Spinal cord (tissue), 10 donors: ENCODE measurements around the gene GPX8. TPM values are rescaled to one million over a fixed set of nuclear protein-coding genes. Genes with fewer than 3 reads are reported as not detected.

Experiments
- DNase-seq, 6 donors: peaks; one replicate each; pipeline versions ENCODE4 v3.0.0 to v3.0.0-alpha.2; 2013 to 2015; ENCODE audit warnings: low spot score in 6 of 6, low read depth in 4 of 6
- H3K27ac ChIP-seq: one replicate; pipeline ENCODE4 v1.5.1; 2013; ENCODE audit warnings: low read depth, low read length, control low read depth
- H3K27me3 ChIP-seq: one replicate; pipeline ENCODE4 v1.6.1; 2013; ENCODE audit warnings: low read length; ENCODE audit not compliant: control insufficient read depth, insufficient read depth
- H3K36me3 ChIP-seq: one replicate; pipeline ENCODE4 v1.6.1; 2013; ENCODE audit warnings: low read length; ENCODE audit not compliant: control insufficient read depth, insufficient read depth
- H3K4me1 ChIP-seq: one replicate; pipeline ENCODE4 v1.6.1; 2013; ENCODE audit warnings: low read length; ENCODE audit not compliant: control insufficient read depth, insufficient read depth
- H3K4me3 ChIP-seq: one replicate; pipeline ENCODE4 v1.5.1; 2013; ENCODE audit warnings: low read depth, low read length, control low read depth
- H3K9me3 ChIP-seq: one replicate; pipeline ENCODE4 v1.6.1; 2013; ENCODE audit warnings: low read length; ENCODE audit not compliant: control insufficient read depth, insufficient read depth
- whole genome bisulfite sequencing: methylation state at CpG from one replicate; pipeline ENCODE4 v1.1.5; 2013; ENCODE audit warnings: missing lambda C conversion rate; ENCODE audit not compliant: insufficient coverage; 5-methylcytosine and 5-hydroxymethylcytosine counted together
- polyA plus RNA-seq, 2 donors: library from polyadenylated mRNA; unstranded; fragments of 120-200 nt; gene quantifications; one replicate each; pipeline ENCODE4 v1.2.1, GENCODE V29; 2013; ENCODE audit not compliant: insufficient read length in 2 of 2
- total RNA-seq, 2 donors: library from RNA; depleted of rRNA in 1 of 2; stranded (reverse); fragments of 120-200 nt in 1 of 2; fragments of >200 nt in 1 of 2; gene quantifications; one replicate each; pipeline versions ENCODE4 v1.2.3 to v1.2.4, GENCODE V29; 2013 to 2014
- donor health status: healthy.

Gene GPX8
- total and polyA plus RNA-seq, 4 donors: 14.4 to 69.8 (median 30.8) TPM

DNA sequence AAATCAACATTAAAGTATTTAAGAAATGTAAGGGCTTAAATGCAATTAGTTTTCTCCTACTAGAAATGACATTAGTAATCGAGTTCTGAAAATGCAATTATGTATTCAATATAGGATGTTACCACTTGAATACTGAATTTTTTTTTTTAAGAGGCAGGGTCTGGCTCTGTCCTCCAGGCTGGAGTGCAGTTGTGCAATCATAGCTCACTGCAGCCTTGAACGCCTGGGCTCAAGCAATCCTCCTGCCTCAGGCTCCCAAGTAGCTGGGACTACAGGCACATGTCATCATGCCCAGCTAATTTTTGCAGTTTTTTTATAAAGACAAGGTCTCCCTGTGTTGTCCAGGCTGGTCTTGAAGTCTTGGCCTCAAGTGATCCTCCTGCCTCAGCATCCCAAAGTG, 11.5 kb downstream of the GPX8 start:
- peaks cover 44% of the 10 kb centered on the region for H3K27me3 ChIP-seq
- no peaks in the 10 kb centered on the region for H3K36me3 ChIP-seq
- H3K4me3 ChIP-seq: no peak overlapping the region
- 22% methylated on average over 1 of the region's 2 CpGs for WGBS
- H3K27ac ChIP-seq: no peak overlapping the region
- H3K9me3 ChIP-seq: no peaks in the 10 kb centered on the region
- no peak for DNase-seq
- peaks cover 17% of the 10 kb centered on the region for H3K4me1 ChIP-seq

DNA sequence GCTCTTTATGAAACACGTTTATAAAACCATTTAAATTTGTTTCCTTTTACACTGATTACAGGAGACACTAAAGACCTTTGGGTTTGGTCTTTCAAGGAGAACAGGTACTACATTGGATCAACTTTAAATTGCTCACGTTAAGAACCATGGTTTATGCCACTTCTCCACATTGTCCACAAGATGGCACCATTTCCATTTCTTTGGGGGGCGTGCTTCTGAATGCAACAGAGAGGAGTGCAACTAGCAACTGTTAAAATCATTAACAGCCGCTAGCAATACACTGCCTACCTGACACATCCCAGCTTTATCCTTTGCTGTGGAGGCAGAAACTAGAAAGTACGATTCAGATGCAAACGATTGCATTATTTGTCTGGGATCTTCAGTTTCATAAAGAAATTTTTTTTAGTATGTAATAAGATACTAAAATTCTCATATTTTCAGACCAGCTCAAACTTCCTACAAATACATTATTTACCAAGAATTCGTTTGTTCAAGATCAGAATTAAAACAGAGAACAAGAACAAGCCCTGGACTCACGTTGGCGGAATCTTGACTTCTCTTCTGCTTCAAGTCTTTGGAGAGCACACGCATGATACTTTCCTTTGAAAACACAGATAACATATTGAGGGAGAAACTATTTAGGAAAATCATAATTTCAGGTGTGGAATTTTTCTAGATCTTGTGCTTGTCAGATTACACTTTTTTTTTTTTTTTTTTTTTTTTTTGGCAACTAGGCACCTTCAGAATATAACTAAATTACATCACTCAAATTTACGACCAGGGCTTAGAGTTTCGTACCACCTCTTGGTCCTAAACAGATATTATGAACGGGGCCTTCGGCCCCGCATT, 12.3 kb downstream of the GPX8 start:
- 4% methylated on average over 4 of the region's 15 CpGs for WGBS
- H3K36me3 ChIP-seq: no peaks in the 10 kb centered on the region
- peak in 5 of 6 donors; percentile 61 to 96 (median 75) for DNase-seq
- peaks cover 20% of the 10 kb centered on the region for H3K4me1 ChIP-seq
- no peak overlapping the region for H3K27ac ChIP-seq
- no peaks in the 10 kb centered on the region for H3K9me3 ChIP-seq
- H3K4me3 ChIP-seq: peak overlapping the region; percentile 39
- H3K27me3 ChIP-seq: peaks cover 52% of the 10 kb centered on the region

- no peak within 1 kb of the TSS for H3K27ac ChIP-seq
- H3K36me3 ChIP-seq: no peaks in the 10 kb centered on the region
- no peaks in the 10 kb centered on the region for H3K9me3 ChIP-seq
- peaks cover 60% of the 10 kb centered on the region for H3K27me3 ChIP-seq
- H3K4me3 ChIP-seq: peak within 1 kb of the TSS; percentile 42
- H3K4me1 ChIP-seq: peaks cover 20% of the 10 kb centered on the region
- peak in 4 of 6 donors; percentile 17 to 91 (median 72) for DNase-seq
- under 1% methylated on average over 60 of the region's 69 CpGs for WGBS
Measured at GRCh38 chr5:55172937-55173686, 13.1 kb downstream of the GPX8 start, which contains the start of gene CDC20B. CDC20B (minus strand) TSS chr5:55173177; CDS start chr5:55173000, 177 bp downstream.

- DNase-seq: peak in 2 of 6 donors; percentile 29 to 65
- Histone ChIP-seq H3K4me3 (peak overlapping the region; percentile 42), H3K4me1 (peaks cover 20% of the 10 kb centered on the region), H3K27me3 (peaks cover 65% of the 10 kb centered on the region), H3K27ac (no peak overlapping the region), H3K9me3 (no peaks in the 10 kb centered on the region), H3K36me3 (no peaks in the 10 kb centered on the region)
- WGBS: 17% methylated on average over 5 of the region's 8 CpGs
Measured at GRCh38 chr5:55173687-55174230, 13.8 kb downstream of the GPX8 start.

- Histone ChIP-seq H3K36me3 (no peaks in the 10 kb centered on the region), H3K27me3 (peaks cover 74% of the 10 kb centered on the region), H3K4me1 (peaks cover 20% of the 10 kb centered on the region), H3K27ac (no peak overlapping the region), H3K9me3 (no peaks in the 10 kb centered on the region), H3K4me3 (no peak overlapping the region)
- DNase-seq: peak in 2 of 6 donors; percentile 6 to 32
- WGBS: 8% methylated on average over 6 of the region's 7 CpGs
Measured at GRCh38 chr5:55175781-55176175, 15.8 kb downstream of the GPX8 start.

GRCh38 chr5:55176176-55176818, 16.3 kb downstream of the GPX8 start:
- H3K27me3 ChIP-seq: peaks cover 74% of the 10 kb centered on the region
- WGBS: under 1% methylated on average over 44 of the region's 44 CpGs
- H3K9me3 ChIP-seq: no peaks in the 10 kb centered on the region
- H3K4me1 ChIP-seq: peaks cover 20% of the 10 kb centered on the region
- no peak overlapping the region for H3K27ac ChIP-seq
- H3K4me3 ChIP-seq: peak overlapping the region; percentile 35
- peak in 3 of 6 donors; percentile 19 to 70 (median 43) for DNase-seq
- no peaks in the 10 kb centered on the region for H3K36me3 ChIP-seq

DNA sequence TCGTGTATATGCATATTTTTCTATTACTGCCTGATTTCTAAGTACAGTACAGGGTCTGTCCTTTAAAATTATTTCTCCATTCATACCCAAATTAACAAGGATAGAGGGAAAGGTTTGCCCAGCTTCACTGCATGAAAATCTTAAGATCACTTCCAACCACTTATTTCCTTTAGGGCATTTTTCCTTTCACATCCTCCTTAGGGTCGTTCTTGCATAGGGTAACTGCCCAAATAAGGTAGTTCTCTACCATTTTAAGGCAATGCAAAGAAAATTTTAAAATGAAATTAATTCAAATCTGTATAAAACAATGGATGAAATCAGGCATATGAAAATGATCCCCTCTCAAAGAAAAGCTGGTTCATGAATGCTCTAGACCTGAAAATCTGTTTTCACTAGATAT, 17.1 kb downstream of the GPX8 start:
- H3K9me3 ChIP-seq: no peaks in the 10 kb centered on the region
- peak in 1 of 6 donors; percentile 4 for DNase-seq
- no peak overlapping the region for H3K27ac ChIP-seq
- peaks cover 20% of the 10 kb centered on the region for H3K4me1 ChIP-seq
- H3K27me3 ChIP-seq: peaks cover 74% of the 10 kb centered on the region
- H3K36me3 ChIP-seq: no peaks in the 10 kb centered on the region
- WGBS: no CpG with 5 or more reads among the region's 2 CpGs
- no peak overlapping the region for H3K4me3 ChIP-seq

- Histone ChIP-seq H3K9me3 (no peaks in the 10 kb centered on the region), H3K4me3 (no peak overlapping the region), H3K4me1 (peaks cover 7% of the 10 kb centered on the region), H3K27me3 (peaks cover 50% of the 10 kb centered on the region), H3K27ac (no peak overlapping the region), H3K36me3 (no peaks in the 10 kb centered on the region)
- DNase-seq: no peak
- no CpG with 5 or more reads among the region's 1 CpG for WGBS
Measured at GRCh38 chr5:55180016-55180415, 20.0 kb downstream of the GPX8 start.

DNA sequence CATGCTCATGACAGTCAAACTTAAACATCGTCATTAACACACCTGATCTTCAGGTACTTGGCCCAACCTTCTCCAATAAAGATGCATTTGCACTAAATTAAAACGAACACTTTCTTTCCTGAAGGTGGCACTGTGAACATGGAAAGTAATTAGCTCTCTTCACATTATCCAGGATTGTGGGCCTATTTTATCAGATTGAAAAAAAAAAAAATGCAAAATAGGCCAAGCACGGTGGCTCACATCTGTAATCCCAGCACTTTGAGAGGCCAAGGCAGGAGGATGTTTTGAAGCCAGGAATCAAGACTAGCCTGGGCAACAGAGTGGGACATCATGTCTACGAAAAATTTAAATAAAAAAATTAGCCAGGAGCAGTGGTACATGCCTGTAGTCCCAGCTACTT, 27.4 kb downstream of the GPX8 start:
- Histone ChIP-seq H3K4me3 (no peak overlapping the region), H3K27me3 (peaks cover under 1% of the 10 kb centered on the region), H3K4me1 (no peaks in the 10 kb centered on the region), H3K27ac (no peak overlapping the region), H3K36me3 (no peaks in the 10 kb centered on the region), H3K9me3 (no peaks in the 10 kb centered on the region)
- 0% methylated on average over 1 of the region's 4 CpGs for WGBS
- peak in 1 of 6 donors; percentile 34 for DNase-seq
